Activated T-helper 2 cell treated with anti-CD3 and anti-CD28 coated beads, Interferon-gamma antibody, Interleukin-2, Interleukin-4, amounts not matched to agents 10 μg/mL and 5 μg/mL and 100 μg/mL, durations not matched to agents 14 hours and 24 hours and 36 hours (primary cell): Measurements from ENCODE around the gene FADS2. TPM values are rescaled to one million over a fixed set of nuclear protein-coding genes. Genes with fewer than 3 reads are reported as not detected.

Experiments used
- DNase-seq: peaks from one replicate; pipeline ENCODE4 v3.0.0; 2021; ENCODE audit warnings: low spot score
- H3K27ac Mint-ChIP-seq: one replicate; pipeline ENCODE4 v1.8.0; 2021; ENCODE audit warnings: mixed read lengths
- H3K27me3 Mint-ChIP-seq: one replicate; pipeline ENCODE4 v1.8.0; 2021; ENCODE audit warnings: low read depth, mixed read lengths
- H3K36me3 Mint-ChIP-seq: one replicate; pipeline ENCODE4 v1.8.0; 2021; ENCODE audit warnings: low read depth, mixed read lengths
- H3K4me1 Mint-ChIP-seq: one replicate; pipeline ENCODE4 v1.8.0; 2021; ENCODE audit warnings: low read depth, mixed read lengths
- H3K4me3 Mint-ChIP-seq: one replicate; pipeline ENCODE4 v1.8.0; 2021; ENCODE audit warnings: low read depth, mild to moderate bottlenecking, moderate library complexity, mixed read lengths
- H3K9me3 Mint-ChIP-seq: one replicate; pipeline ENCODE4 v1.8.0; 2021; ENCODE audit warnings: mixed read lengths
- intact Hi-C: fragments of 100-400 bp; cut with micrococcal nuclease; formaldehyde crosslinking; loops from one replicate; pipeline ENCODE4 v1.15.1; 2023
- total RNA-seq: library from RNA; stranded (reverse); gene quantifications from 2 replicates; pipeline ENCODE4 v1.2.3, GENCODE V29; 2022

The FADS2 gene
- total RNA-seq, 1 donor from 2014 or later, result 366 TPM

GRCh38 chr11:61883327-61883726 is 55.2 kb downstream of the FADS2 start:
- H3K36me3 Mint-ChIP-seq, result no peaks in the 10 kb centered on the region
- peaks cover 2% of the 10 kb centered on the region for H3K27me3 Mint-ChIP-seq
- intact Hi-C loops, result no loop called here
- H3K9me3 Mint-ChIP-seq, result no peaks in the 10 kb centered on the region
- no peak overlapping the region for H3K4me3 Mint-ChIP-seq
- DNase-seq, result no peak
- H3K4me1 Mint-ChIP-seq, result no peaks in the 10 kb centered on the region
- no peak overlapping the region for H3K27ac Mint-ChIP-seq

GRCh38 chr11:61883947-61884346 is 55.8 kb downstream of the FADS2 start:
- H3K4me3 Mint-ChIP-seq, result no peak overlapping the region
- no peak overlapping the region for H3K27ac Mint-ChIP-seq
- no peak for DNase-seq
- no peaks in the 10 kb centered on the region for H3K4me1 Mint-ChIP-seq
- no peaks in the 10 kb centered on the region for H3K9me3 Mint-ChIP-seq
- intact Hi-C loops, result no loop called here
- H3K36me3 Mint-ChIP-seq, result no peaks in the 10 kb centered on the region
- peaks cover 2% of the 10 kb centered on the region for H3K27me3 Mint-ChIP-seq

GRCh38 chr11:61885166-61885778 is 57.2 kb downstream of the FADS2 start:
- no peaks in the 10 kb centered on the region for H3K36me3 Mint-ChIP-seq
- intact Hi-C loops, result no loop called here
- no peak overlapping the region for H3K4me3 Mint-ChIP-seq
- no peak for DNase-seq
- H3K27me3 Mint-ChIP-seq, result peaks cover 2% of the 10 kb centered on the region
- no peaks in the 10 kb centered on the region for H3K9me3 Mint-ChIP-seq
- H3K27ac Mint-ChIP-seq, result no peak overlapping the region
- H3K4me1 Mint-ChIP-seq, result no peaks in the 10 kb centered on the region

GRCh38 chr11:61885784-61886580 is 57.9 kb downstream of the FADS2 start:
- intact Hi-C loops, result no loop called here
- Mint-ChIP-seq H3K4me1 (no peaks in the 10 kb centered on the region), H3K27ac (no peak overlapping the region), H3K9me3 (no peaks in the 10 kb centered on the region), H3K27me3 (no peaks in the 10 kb centered on the region), H3K4me3 (no peak overlapping the region), H3K36me3 (no peaks in the 10 kb centered on the region)
- DNase-seq, result no peak

- DNase-seq, result no peak
- H3K27me3 Mint-ChIP-seq, result no peaks in the 10 kb centered on the region
- no peaks in the 10 kb centered on the region for H3K36me3 Mint-ChIP-seq
- no peaks in the 10 kb centered on the region for H3K4me1 Mint-ChIP-seq
- intact Hi-C loops, result no loop called here
- H3K27ac Mint-ChIP-seq, result no peak overlapping the region
- no peak overlapping the region for H3K4me3 Mint-ChIP-seq
- H3K9me3 Mint-ChIP-seq, result no peaks in the 10 kb centered on the region
These were observed 58.5 kb downstream of the FADS2 start for GRCh38 chr11:61886643-61887042.

GRCh38 chr11:61887839-61888494 is 59.9 kb downstream of the FADS2 start:
- Mint-ChIP-seq H3K27ac (no peak overlapping the region), H3K4me3 (no peak overlapping the region)
- intact Hi-C loops, result no loop called here

GRCh38 chr11:61888590-61888989 is 60.5 kb downstream of the FADS2 start:
- no peaks in the 10 kb centered on the region for H3K4me1 Mint-ChIP-seq
- intact Hi-C loops, result no loop called here
- H3K9me3 Mint-ChIP-seq, result no peaks in the 10 kb centered on the region
- no peaks in the 10 kb centered on the region for H3K36me3 Mint-ChIP-seq
- no peak overlapping the region for H3K27ac Mint-ChIP-seq
- no peaks in the 10 kb centered on the region for H3K27me3 Mint-ChIP-seq
- DNase-seq, result no peak
- no peak overlapping the region for H3K4me3 Mint-ChIP-seq

More at GRCh38 chr11:61887839-61888494, 59.9 kb downstream of the FADS2 start:
- Mint-ChIP-seq H3K9me3 (no peaks in the 10 kb centered on the region), H3K4me1 (no peaks in the 10 kb centered on the region), H3K36me3 (no peaks in the 10 kb centered on the region), H3K27me3 (no peaks in the 10 kb centered on the region)
- no peak for DNase-seq

GRCh38 chr11:61889831-61890230 is 61.7 kb downstream of the FADS2 start:
- no peak overlapping the region for H3K27ac Mint-ChIP-seq
- intact Hi-C loops, result loop anchor here (5.0 kb wide), 1 partner anchor 98 kb away; the partner anchor contains the start of genes FEN1 and TMEM258
- DNase-seq, result no peak
- H3K4me1 Mint-ChIP-seq, result no peaks in the 10 kb centered on the region
- H3K4me3 Mint-ChIP-seq, result no peak overlapping the region
- H3K9me3 Mint-ChIP-seq, result no peaks in the 10 kb centered on the region
- H3K27me3 Mint-ChIP-seq, result no peaks in the 10 kb centered on the region
- no peaks in the 10 kb centered on the region for H3K36me3 Mint-ChIP-seq

GRCh38 chr11:61890529-61891330 is 62.6 kb downstream of the FADS2 start:
- no peaks in the 10 kb centered on the region for H3K27me3 Mint-ChIP-seq
- H3K4me3 Mint-ChIP-seq, result peak overlapping the region; percentile 84
- no peaks in the 10 kb centered on the region for H3K36me3 Mint-ChIP-seq
- H3K9me3 Mint-ChIP-seq, result no peaks in the 10 kb centered on the region
- no peak overlapping the region for H3K27ac Mint-ChIP-seq
- H3K4me1 Mint-ChIP-seq, result no peaks in the 10 kb centered on the region
- intact Hi-C loops, result loop anchor here (5.0 kb wide), 1 partner anchor 98 kb away; the partner anchor contains the start of genes FEN1 and TMEM258
- DNase-seq, result peak; percentile 19

GRCh38 chr11:61891331-61892084 is 63.4 kb downstream of the FADS2 start, which contains the start of gene FADS3:
Gene FADS3 (minus strand): TSS chr11:61891545. CDS start chr11:61891381, 164 bp downstream.
- Mint-ChIP-seq H3K27ac (no peak within 1 kb of the TSS), H3K27me3 (no peaks in the 10 kb centered on the region), H3K36me3 (no peaks in the 10 kb centered on the region), H3K9me3 (no peaks in the 10 kb centered on the region), H3K4me3 (peak within 1 kb of the TSS; percentile 84), H3K4me1 (no peaks in the 10 kb centered on the region)
- intact Hi-C loops, result loop anchor here (5.0 kb wide), 1 partner anchor 99 kb away; the partner anchor contains the start of genes FEN1 and TMEM258
- DNase-seq, result peak; percentile 50

GRCh38 chr11:61892085-61892370 is 63.9 kb downstream of the FADS2 start:
- intact Hi-C loops, result loop anchor here (5.0 kb wide), 1 partner anchor 100 kb away; the partner anchor contains the start of genes FEN1 and TMEM258
- DNase-seq, result no peak
- no peaks in the 10 kb centered on the region for H3K4me1 Mint-ChIP-seq

GRCh38 chr11:61893981-61894380 is 65.9 kb downstream of the FADS2 start:
- no peak for DNase-seq
- Mint-ChIP-seq H3K4me3 (no peak overlapping the region), H3K27me3 (no peaks in the 10 kb centered on the region), H3K27ac (no peak overlapping the region), H3K9me3 (no peaks in the 10 kb centered on the region), H3K36me3 (no peaks in the 10 kb centered on the region), H3K4me1 (peaks cover under 1% of the 10 kb centered on the region)
- intact Hi-C loops, result loop anchor here (5.0 kb wide), 1 partner anchor 102 kb away; the partner anchor contains the start of genes FEN1 and TMEM258

More at GRCh38 chr11:61892085-61892370, 63.9 kb downstream of the FADS2 start:
- Mint-ChIP-seq H3K27ac (no peak overlapping the region), H3K4me3 (peak overlapping the region; percentile 68), H3K9me3 (no peaks in the 10 kb centered on the region), H3K36me3 (no peaks in the 10 kb centered on the region), H3K27me3 (no peaks in the 10 kb centered on the region)
